Ureter (tissue), 1 donor: Measurements from ENCODE around the gene PTGR3. TPM values are rescaled to one million over a fixed set of nuclear protein-coding genes. Genes with fewer than 3 reads are reported as not detected.

Experiments used
- DNase-seq: peaks from one replicate; pipeline ENCODE4 v3.0.0-alpha.2; 2020; ENCODE audit warnings: low spot score
- total RNA-seq: library from RNA; stranded (reverse); gene quantifications from one replicate; pipeline ENCODE4 v1.2.4, GENCODE V29; 2023
- donor health status: DM: yes; HTN: yes; CAD: no.

PTGR3 gene
- total RNA-seq, 1 donor from 2014 or later: 31.5 TPM

DNA sequence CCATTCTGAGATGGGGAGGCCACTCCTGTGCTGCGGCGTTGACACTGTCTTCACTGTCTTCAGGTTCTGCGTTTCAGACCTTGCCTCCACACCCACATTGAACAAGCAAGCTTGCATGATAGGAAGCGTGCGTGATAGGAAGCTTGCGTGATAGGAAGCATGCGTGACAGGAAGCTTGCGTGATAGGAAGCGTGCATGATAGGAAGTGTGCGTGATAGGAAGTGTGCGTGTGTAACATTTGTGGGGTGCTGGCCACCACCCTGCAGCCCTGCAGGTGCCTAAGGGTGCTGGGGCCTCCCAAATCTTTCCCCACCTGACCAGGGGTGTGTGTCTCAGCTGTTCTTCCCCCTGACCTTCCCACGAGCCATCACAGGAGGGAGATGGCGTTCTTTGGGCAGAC is 27.0 kb upstream of the PTGR3 start:
- DNase-seq: no peak

DNA sequence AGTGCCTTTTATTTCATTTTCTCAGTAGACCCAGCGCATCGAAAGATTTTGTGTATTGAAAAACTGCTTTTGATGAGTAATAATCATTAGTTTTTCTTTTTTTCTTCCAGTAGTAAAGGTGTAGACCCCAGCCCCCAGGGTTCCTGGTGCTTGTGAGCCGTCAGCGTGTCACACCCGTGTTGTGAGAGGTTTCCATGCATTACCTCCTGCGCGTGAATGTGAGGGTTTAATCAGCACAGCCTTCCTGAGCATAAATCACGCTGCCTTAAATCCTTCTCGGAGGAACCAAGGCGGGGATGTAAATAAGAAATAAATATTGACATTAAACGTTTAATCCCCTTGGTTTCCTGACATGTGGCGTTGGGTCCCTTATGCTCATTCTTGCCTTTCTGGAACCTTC is 26.0 kb upstream of the PTGR3 start:
- DNase-seq: no peak

DNA sequence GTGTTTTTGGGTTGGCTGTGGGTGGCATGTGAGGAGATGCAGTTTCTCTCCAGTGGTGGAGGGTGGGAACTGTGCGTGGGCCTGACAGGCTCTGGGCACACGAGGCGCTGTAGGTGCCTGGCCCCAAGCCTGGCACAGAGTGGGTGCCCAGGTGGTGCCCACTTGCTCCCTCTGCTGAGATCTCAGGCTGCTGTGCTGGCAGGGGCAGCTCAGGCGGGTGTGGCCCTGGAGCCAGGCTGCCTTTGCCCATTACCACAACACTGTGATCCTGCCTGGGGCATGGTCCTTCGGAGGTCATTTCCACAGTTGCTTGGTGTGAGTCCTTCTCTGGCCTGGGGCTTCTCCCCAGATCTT is 22.1 kb upstream of the PTGR3 start:
- peak; percentile 27 for DNase-seq

DNA sequence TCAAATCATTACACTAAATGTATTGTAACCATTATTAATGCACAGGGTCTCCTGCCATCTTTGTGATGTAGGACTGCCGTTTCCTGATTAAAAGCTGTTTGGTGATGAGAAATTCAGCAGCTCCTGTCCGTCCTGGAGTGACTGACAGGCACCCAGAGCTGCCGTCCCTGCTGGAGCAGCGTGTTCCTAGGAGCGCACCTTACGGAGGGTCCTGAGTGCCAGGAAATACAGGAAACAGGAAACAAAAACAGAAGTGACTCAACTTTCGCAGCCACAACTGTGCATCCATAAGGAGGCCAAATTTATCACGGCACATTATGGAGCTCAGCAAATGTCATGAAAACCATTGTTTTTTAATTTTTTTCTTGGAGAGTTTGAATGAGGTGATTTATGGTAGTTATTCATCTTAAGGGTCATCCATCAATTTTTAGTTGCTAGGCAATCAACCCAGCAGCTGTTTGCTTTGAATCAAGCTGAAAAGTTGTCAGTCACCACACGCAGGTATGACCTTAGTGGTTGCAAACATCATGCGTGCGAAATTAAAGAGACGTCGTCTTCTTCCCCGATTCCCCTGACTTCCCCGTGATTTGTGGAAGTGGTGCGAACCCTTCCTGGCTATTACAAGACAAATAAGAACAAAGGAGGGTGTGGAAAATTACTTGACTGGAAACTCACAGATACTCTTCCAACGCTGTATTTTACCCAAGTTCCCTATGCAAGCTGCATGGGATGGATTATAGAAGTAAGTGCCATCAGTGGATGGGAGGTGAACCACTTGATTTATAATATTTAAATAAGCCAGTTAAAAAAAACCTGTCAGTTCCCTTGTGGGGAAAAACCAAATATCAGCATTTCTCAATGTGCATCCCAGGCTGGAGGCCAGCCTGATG is 21.5 kb upstream of the PTGR3 start:
- peak; percentile 26 for DNase-seq

DNA sequence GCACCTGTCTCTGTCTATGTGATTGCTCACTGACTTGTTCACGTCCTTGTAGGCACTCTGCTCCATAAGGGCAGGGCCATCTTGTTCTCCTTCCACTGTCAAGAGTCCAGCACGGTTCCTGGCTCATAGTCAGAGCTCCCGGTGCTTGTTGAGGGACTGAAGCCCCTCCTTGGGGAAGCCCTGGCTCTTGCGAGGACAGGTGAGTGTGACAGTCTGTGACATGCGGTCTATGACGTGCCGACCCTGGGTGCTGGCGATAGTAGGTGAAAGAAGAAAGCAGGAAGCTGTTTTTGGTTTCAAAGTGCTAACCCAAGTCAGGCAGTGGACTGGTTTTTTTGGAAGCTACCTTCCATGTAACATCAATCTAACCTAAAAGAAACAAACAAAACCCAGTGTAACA is 20.5 kb upstream of the PTGR3 start:
- peak; percentile 38 for DNase-seq

DNA sequence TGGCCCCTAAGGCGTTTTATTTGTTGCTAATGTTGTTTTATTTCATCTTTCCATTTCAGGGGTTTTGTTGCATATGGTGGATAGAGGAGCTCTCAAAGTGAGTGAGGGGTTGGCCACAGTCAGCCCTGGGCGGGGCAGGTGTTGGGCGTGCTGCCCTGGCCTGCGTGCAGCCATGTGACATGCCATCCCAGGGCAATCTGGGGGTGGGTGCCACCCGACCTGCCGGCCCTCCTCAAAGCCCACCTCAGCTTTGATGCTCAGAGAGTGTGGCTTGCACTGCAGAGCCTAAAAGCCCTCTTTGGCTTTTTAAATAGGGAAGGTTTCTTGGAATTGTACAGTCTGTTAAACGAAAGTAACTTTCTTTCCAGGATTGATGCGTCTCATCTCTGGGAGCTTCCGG is 20.0 kb upstream of the PTGR3 start:
- DNase-seq: no peak

DNA sequence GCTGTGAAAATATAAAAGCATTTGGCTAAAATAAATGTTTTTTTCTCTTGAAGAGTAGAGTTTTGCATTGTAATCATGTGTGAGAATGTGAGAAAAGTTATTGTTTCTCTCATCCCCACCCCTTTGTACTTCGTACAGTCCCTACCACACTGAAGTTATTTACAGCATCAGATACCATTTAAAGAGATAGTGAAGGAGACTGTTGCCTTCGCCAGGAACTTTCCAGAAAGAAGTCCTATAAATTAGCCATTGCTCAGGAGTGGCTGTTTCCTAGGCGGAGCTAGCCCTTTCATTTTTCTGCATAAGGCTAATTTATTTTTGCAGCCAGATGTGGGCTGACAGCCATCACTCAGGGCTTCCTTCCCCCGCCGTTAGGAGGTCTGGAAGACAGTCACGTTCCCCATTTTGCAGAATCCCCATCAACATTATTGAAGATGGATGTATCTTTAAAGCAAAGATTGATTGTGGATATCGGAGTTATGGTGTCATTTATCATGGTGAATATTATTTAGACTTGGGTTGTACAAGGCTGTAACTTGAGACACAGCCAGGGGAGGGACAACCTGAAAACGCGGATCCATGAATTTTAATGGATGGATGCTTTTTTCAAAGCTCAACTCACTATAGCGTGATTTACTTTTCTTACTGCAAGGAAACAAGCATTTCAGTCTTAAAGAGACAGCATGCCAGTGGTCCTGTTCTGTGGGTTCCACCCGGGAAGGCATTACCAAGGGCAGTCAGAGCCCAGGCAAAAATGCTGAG is 18.8 kb upstream of the PTGR3 start:
- peak; percentile 14 for DNase-seq

DNA sequence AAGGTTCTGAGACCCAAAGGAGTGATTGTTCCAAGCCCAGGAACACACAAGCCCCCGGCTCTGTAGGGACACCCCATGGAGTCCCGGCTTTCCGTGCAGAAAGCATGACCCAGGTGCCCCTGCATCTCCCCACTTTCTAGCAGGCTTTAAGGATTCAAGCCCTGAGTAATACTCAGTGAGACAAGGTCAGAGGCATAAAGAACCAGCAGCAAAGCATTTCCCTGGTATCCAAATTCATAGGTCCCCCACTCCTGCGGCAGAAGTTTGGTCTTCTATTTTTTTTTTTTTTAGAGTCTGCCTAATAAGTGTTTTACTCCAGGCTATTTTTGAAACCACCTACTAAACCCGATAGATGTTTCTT is 18.0 kb upstream of the PTGR3 start:
- DNase-seq: no peak

DNA sequence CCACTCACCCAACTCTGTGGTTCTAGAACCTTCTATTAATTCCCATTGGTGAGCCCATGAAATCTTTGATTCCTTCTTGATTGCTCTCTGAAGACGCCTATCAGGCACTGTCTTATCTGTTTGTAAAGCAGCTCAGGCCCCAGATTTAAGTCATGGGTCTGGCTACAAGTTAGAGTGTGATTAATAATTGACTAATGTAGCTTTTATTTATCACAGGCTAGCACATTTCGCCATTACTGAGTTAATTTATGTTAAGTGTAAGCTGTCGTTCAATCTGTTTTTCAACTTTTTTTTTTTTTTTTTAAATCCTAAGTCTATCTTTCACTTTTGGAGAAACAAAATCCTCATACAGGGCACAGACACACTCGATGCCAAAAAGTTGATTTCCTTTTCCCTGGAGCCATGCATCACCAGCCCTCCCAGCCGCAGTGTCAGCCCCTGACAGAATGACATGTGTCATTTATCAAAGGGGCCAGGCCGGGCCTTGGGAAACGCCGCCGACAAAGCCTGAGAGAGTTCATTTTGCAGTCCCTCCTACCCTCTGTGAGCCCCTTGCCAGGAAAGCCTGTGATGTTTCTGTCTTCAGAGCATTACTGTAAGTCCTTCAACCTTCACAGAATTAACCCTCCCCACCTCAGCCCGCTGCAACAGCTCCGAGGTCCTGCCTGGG is 17.5 kb upstream of the PTGR3 start:
- no peak for DNase-seq

DNA sequence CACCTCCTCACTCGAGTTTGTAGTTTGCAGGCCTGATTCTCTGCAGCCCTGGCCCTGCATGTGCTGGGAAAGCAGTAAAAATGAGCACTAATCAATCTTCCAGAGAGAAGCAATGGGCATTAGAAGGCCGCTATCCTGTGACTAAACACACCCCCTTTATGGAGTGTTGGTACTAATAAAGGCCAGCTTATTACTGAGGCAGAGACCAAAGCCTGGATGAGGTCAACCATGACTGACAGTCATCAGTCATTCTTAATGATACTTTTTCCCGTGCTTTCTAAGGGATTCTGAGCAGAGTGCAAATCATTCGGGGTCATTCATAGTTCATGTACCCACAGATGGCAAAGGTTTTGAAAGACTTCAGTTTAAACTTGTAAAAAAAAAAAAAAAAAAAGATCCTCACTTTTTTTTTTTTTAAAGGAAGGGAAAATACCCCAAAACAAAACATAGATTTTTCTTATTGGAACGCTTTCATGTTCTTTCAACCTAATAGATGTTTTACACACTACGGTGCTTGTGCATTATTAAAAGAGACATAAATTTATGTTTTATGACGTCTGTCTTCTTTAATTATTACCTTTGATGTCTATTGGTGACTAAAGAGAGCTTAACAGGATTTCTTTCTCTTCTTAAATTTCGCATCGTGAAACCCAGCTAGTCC is 14.9 kb upstream of the PTGR3 start:
- DNase-seq: no peak

DNA sequence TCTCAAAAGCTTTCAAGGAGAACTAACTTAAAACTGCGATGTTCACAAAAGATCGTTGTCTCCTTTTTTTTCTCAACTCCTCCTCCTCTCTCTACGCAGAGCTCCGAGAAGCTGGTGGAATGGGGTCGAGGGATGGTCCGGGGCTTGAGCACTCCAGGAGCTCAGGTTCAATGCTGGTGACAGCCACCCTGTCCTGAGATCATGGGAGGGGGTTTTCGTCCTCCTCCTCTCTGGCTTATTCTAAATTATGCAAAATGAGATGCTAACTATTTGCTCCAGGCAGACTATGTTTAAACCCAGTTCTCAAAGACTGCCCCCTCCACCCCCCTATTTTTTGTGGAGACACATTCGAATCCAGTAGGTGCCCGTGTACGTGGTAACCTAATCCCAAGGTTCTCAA is 13.5 kb upstream of the PTGR3 start:
- DNase-seq: no peak

DNA sequence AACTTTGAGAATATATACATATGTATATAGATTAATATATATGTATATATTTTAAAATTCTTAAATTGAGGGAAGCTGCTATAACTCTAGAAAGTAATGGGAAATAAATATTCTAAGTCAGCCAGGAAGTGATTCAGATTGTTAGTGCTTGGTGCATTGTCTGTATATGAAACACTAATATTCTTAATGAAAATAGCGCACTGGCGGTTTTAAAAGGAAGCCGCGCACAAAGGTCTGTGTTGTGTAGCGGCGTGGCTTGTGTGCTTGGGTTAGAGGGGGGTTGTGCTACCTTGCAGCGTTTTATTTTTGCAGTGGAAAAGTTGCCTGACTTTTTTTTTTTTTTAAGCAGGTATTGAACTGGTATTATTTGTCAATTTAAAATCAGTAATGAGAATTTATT is 13.0 kb upstream of the PTGR3 start:
- DNase-seq: no peak

DNA sequence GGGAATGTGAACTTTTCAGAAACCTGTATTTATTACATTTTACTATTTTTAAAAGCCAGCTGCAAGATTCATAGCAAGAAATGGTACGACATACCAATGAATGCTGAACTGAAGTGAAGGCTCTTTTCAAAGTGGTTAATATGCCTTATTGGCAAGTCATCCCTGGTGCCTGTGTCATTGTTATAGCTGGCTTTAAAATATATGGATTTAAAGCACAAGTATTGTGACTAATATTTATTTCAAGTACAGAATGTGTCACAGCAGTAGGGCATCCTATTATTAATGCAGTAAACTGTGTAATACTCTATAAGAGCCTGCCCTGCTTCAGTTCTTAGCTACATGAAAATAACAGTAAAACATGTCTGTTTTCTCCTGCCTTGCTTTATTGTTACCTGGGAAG is 12.5 kb upstream of the PTGR3 start:
- no peak for DNase-seq

DNA sequence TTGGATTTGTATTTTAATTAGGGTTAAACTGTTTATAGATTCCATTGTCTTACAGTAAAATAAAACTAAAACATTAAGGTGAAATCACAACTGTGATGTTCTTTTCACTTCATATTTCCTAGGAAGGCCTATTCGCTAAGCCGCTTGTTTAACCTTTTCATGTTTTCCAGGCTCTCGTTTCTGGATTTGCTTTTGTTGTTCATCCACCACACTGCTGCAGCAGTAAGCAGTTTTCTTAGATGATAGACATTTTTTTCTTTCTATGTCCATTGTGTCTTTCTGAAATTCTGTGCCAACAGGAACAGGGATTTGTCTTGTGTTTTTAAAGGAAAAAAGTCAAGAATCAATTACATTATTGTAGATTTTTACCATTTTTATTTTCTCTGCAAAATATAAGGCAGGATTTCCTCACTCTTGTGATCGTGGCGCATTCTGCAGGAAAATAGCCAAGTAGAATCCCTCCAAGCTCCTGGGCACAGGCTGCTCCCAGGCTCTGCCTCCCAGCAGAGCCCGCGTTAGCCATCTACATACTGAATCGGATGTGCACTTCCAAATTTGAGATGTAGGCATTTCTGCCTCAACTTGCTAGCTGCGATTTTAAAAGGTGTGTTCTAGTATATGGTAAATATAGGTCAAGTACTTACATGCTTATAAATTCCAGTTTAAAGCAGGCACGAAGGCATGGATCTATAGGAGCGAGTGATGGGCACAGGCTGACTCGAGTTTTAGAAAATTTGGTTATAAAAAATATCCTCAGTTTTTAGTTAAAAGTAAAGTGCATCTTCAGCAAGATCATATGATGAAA is 11.8 kb upstream of the PTGR3 start:
- DNase-seq: no peak

DNA sequence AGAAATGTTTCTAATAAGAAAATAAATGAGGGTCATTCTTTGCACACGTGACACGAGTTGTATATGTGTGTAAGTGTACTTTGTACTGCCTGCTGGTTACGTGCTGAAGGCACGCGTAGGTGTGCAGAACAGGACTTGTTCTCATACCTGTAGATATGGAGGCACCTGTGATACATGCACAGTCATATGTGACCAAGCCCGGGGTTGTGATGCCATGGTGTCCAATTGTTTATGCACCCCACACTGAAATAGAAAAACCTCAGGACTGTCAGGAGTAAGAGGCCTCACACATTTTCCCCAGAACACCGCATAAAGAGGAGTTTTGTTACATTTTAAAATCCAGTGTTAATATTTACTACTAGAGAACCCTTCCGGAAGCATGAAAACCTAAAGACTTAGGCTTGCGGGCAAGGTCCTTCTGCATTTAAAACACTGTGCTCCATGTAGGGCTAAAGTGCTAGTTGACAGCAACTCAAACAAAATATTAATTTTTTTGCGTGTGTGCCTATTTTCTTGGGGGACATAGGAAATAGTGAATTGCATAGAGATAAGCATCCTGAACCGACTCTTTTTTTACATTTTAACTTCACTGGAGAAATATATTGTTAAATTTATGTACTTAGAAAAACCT is 10.9 kb upstream of the PTGR3 start:
- no peak for DNase-seq

DNA sequence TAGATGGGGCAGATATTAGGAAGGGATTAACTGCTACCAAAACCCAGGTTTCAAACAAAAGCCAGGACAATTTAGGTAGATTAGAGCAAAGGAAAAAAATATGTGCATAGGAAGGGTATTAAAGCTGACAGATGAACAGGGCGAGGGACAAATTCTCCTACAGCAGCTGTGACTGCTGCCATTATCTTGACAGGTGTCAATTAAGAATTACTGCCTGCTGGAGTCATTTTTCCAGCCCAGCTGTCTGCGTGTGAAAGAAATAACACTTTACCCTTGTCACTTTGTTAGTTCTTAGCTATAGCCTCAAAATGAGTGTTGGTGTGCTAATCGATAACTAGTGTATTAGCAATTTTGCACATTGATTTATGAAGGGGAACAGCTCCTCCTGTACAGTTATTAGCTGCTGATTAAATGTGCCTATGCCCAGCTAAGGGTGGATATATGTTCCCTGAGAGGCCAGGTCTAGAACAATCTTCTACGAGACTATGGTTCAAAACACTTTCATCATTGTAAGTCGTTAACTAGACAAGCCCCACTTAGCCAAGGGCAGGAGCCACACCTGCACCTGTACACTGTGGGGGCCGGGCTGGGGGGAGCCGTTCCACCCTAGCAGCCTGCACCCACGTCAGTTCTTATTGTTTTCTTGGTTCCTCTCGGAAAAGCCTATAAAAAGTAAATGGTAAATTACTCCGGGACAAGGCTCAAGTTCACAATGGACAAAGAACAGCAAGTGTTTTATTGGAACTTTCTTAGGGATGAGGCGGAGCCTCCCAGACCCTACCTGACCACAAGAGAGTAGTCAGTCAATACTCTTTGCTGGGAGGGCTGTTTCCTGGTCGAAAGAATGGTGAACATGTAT is 9.4 kb upstream of the PTGR3 start:
- DNase-seq: no peak

DNA sequence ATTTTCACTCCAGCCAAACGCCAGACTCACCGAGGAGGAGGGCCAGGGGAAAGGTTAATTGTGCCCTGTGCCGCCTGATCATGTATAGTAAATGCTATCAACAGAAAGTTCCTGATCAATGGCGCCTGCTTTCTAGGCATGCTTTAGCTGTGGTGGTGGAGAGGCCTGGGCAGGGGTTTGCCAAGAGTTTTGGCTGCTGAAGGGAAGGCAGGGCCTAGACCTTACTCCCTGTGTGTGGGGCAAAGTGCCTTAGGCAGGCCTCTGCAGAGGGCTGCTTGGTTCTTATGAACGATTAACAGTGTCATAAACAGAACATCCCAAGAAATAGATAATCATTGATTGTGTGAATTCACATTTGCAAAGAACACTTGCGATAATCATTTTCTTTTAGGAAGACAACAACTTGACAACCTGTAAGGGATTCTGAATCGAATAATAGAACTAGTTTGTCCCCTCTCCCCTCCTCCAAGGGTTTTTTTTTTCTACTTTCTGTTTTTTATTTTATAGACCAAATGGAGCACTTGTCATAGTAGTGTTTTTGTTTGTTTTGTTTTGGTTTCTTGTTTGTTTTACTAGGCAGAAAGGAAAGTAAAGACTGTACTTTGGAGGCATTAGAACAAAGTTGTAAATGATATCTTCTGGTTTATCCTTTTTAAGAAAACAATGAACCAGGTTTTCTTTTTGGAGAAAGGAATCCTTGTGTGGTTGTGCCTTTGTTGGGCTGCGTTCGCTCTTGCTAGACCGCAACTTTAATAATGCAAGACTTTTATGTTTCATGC is 8.2 kb upstream of the PTGR3 start:
- DNase-seq: no peak

DNA sequence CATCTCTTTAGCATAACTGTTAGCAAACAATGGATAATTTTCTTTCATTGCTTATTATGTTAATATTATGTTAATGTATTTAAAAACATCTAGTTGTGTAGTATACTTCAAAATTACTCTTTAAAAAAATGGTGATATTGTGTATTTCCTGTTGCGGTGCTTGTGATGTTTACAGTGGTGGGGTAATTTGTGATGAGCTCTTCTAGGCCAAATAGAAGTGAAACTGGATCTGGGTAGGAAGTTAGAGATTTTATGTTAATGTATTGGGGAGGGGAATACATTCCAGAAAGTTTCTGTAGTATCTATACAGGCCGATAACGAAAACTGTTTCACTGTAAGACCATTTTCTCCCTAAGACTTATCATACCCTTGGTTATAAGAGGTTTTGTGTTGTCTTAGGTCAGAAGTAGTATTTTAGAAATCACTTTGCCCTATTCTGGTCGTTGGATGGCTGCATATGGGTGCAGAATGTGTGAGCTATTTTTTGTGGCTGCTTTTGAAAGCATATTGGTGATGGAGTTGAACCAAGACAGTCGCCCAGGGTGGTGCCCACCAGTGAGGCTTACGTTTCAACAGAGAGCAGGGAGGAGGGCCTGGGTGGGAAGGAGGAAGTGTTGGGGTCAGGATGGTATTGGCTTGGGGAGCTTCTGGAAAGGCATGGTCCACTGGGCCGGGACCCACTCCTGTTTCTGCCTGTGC is 7.4 kb upstream of the PTGR3 start:
- no peak for DNase-seq

DNA sequence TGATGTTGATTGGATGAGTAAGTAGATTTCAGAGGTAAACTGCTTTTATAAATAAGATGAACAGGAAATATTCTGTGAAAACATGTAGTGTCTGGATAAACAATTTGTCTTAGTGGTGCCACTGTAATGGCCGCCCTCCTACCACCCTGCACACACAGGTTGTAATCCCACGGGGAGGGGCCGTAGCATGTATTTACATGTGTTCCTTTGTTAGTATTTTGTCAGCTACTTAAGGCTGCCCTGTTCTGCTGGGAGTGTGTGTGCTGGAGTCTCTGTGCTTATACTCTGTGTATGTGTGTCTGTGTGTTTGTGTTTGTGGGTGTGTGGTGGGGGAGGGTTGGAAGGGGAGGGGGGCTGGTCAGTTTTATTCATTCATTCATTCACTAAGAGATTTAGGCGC is 6.7 kb upstream of the PTGR3 start:
- DNase-seq: no peak
